ENCODE results near the gene RAB13. TPM values are rescaled to one million over a fixed set of nuclear protein-coding genes. Genes with fewer than 3 reads are reported as not detected.

Gene RAB13
- total RNA-seq, 2 donors from 2014 or later, result 62.7 to 84.7 TPM

- intact Hi-C loops (cut with DNase I), result no loop called here
- Histone ChIP-seq H3K27me3 (no peaks in the 10 kb centered on the region), H3K9ac (ENCODE audit: low read depth in 2 of 2, low read length in 2 of 2) (peak overlapping the region; percentile 92 to 99), H3K4me3 (peak overlapping the region; percentile 63), H3K27ac (peak overlapping the region; percentile 96), H3K4me1 (peaks cover 23% of the 10 kb centered on the region), H3K36me3 (peaks cover 11% of the 10 kb centered on the region), H3K9me3 (no peaks in the 10 kb centered on the region)
- TF ChIP-seq CTCF (IDR thresholded peaks at IDR 0.05), result no peak
- DNase-seq, result peak; percentile 48
These were observed 23.8 kb downstream of the RAB13 start for GRCh38 chr1:153962088-153963029.

- Histone ChIP-seq H3K27ac (no peak overlapping the region), H3K36me3 (peaks cover 11% of the 10 kb centered on the region), H3K4me1 (peaks cover 23% of the 10 kb centered on the region), H3K9ac (ENCODE audit: low read depth in 2 of 2, low read length in 2 of 2) (peak overlapping the region in 1 of 2 donors; percentile 21), H3K9me3 (no peaks in the 10 kb centered on the region), H3K4me3 (no peak overlapping the region), H3K27me3 (no peaks in the 10 kb centered on the region)
- no peak for TF ChIP-seq CTCF (IDR thresholded peaks at IDR 0.05)
- no peak for DNase-seq
- intact Hi-C loops (cut with DNase I), result no loop called here
These were observed 24.7 kb downstream of the RAB13 start for GRCh38 chr1:153961421-153961820.

- H3K9me3 ChIP-seq, result no peaks in the 10 kb centered on the region
- no peak overlapping the region for H3K9ac ChIP-seq (ENCODE audit: low read depth in 2 of 2, low read length in 2 of 2)
- H3K27me3 ChIP-seq, result no peaks in the 10 kb centered on the region
- intact Hi-C loops (cut with DNase I), result no loop called here
- H3K4me3 ChIP-seq, result no peak overlapping the region
- H3K36me3 ChIP-seq, result peaks cover 11% of the 10 kb centered on the region
- no peak for DNase-seq
- H3K27ac ChIP-seq, result no peak overlapping the region
- no peak for TF ChIP-seq CTCF (IDR thresholded peaks at IDR 0.05)
- peaks cover 14% of the 10 kb centered on the region for H3K4me1 ChIP-seq
These were observed 25.9 kb downstream of the RAB13 start for GRCh38 chr1:153960206-153960605.

GRCh38 chr1:153959454-153959853 lies 26.7 kb downstream of the RAB13 start:
- no peak overlapping the region for H3K4me3 ChIP-seq

GRCh38 chr1:153958961-153959260 lies 27.2 kb downstream of the RAB13 start:
- H3K9me3 ChIP-seq, result no peaks in the 10 kb centered on the region
- peak overlapping the region; percentile 98 for H3K27ac ChIP-seq
- H3K4me3 ChIP-seq, result peak overlapping the region; percentile 80
- intact Hi-C loops (cut with DNase I), result no loop called here
- H3K9ac ChIP-seq (ENCODE audit: low read depth in 2 of 2, low read length in 2 of 2), result peak overlapping the region in 1 of 2 donors; percentile 95
- H3K27me3 ChIP-seq, result no peaks in the 10 kb centered on the region
- peaks cover 11% of the 10 kb centered on the region for H3K36me3 ChIP-seq
- peaks cover 14% of the 10 kb centered on the region for H3K4me1 ChIP-seq
- no peak for DNase-seq
- TF ChIP-seq CTCF (IDR thresholded peaks at IDR 0.05), result no peak

More at GRCh38 chr1:153959454-153959853, 26.7 kb downstream of the RAB13 start:
- H3K9me3 ChIP-seq, result no peaks in the 10 kb centered on the region
- DNase-seq, result no peak
- H3K36me3 ChIP-seq, result peaks cover 11% of the 10 kb centered on the region
- H3K9ac ChIP-seq (ENCODE audit: low read depth in 2 of 2, low read length in 2 of 2), result no peak overlapping the region
- H3K27ac ChIP-seq, result no peak overlapping the region
- intact Hi-C loops (cut with DNase I), result no loop called here
- H3K27me3 ChIP-seq, result no peaks in the 10 kb centered on the region
- H3K4me1 ChIP-seq, result peaks cover 14% of the 10 kb centered on the region
- no peak for TF ChIP-seq CTCF (IDR thresholded peaks at IDR 0.05)

Measured in colonic mucosa (tissue), 4 donors.